GM12874 (cell line): ENCODE data around the gene RPL18.

Experiments
- TF ChIP-seq, protein P1 (sequence below): IDR thresholded peaks from 2 replicates; pipeline ENCODE4 v1.5.1; 2011; ENCODE audit warnings: low read depth, mild to moderate bottlenecking, control low read depth, low read length, moderate library complexity; ENCODE audit not compliant: insufficient read depth

Gene RPL18

DNA sequence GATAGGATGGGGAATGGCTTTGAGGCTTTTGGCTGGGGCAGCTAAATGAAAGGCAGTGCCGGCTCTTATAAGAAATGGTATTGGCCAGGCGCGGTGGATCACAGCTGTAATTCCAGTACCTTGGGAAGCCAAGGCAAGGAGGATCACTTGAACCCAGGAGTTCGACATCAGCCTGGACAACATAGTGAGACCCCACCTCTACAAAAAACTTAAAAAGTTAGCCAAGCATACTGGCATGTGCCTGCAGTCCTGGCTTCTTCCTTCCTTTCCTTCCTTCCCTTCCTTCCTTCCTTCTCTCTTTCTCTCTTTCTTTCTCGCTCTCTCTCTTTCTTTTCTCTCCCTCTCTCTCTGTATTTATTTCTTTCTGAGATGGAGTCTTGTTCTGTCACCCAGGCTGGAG lies 23.9 kb upstream of the RPL18 start:
- TF ChIP-seq, protein P1, sequence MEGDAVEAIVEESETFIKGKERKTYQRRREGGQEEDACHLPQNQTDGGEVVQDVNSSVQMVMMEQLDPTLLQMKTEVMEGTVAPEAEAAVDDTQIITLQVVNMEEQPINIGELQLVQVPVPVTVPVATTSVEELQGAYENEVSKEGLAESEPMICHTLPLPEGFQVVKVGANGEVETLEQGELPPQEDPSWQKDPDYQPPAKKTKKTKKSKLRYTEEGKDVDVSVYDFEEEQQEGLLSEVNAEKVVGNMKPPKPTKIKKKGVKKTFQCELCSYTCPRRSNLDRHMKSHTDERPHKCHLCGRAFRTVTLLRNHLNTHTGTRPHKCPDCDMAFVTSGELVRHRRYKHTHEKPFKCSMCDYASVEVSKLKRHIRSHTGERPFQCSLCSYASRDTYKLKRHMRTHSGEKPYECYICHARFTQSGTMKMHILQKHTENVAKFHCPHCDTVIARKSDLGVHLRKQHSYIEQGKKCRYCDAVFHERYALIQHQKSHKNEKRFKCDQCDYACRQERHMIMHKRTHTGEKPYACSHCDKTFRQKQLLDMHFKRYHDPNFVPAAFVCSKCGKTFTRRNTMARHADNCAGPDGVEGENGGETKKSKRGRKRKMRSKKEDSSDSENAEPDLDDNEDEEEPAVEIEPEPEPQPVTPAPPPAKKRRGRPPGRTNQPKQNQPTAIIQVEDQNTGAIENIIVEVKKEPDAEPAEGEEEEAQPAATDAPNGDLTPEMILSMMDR, result no peak

GRCh38 chr19:48641850-48642249 lies 22.9 kb upstream of the RPL18 start:
- TF ChIP-seq, protein P1, result no peak

DNA sequence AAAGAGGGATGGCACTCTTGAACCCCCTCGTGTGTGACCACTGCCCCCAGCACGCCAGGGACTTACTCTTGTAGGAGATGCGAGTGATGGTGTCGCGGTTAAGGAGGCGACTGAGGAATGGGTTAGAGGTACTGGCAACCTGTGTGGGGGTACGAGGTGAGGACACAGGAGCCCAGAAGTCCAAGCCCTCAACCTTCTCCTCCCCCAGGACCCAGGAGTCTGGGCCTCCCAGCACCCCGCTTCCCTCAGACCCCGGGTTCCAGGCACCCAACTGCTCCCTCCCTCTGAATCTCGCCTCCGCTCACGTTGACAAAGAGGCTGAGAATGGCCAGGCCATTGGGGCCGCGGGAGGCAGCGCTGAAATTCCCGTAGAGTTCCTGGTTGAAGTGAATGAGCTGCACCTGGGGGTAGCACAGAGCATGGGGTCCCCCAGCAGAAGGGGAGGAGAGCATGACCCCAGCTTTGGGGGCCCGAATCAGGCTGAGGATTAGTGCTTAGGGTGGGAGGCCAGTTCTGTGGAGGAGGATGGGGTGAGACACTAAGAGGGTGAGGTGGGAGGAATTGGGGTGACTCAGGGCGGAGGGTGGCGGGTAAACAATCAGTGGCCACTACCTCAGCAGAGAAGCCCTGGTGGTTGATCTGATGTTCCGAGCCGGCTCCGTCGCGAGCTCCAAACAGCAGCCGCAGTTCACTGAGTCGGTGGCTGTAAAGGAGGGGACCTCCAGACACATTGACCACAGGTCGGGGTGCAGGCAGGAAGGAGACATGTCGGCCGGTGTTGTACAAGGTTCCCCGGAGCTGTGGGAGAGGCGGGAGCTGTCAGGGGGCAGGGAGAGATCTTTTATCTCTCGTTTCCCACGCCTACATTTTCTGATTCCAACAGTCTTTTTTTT lies 20.8 kb upstream of the RPL18 start:
- TF ChIP-seq, protein P1, result no peak

DNA sequence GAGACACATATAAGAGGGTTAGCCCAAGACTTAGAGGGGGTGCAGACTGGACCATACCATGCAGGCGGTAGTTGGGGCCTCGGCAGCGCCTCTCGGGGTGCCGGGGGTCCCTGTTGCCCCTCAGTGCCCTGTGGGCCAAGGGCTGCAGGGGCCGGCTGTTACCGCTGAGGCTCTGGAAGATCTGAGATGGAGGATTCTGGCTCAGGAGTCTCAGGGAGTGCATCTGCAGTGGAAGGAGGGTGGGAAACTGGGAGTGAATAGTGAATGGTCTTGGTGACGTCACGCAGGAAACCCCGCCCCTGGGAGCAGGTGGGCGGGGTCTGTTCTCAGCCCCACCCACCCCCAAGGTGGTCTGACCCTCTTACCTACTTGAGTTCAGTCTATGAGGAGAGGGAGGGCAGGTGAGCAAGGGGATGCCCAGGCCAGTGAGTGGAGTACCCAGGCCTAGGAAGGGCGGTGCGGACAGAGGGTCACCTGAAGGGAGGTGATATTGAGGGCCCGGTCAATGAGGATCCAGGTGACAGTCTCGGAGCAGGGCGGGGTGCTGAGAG lies 19.9 kb upstream of the RPL18 start:
- TF ChIP-seq, protein P1, result no peak

- TF ChIP-seq, protein P1, result 0 out of 2 replicates have a peak, but pooled peaks have one; percentile 11
Observed at GRCh38 chr19:48637948-48638830, 19.2 kb upstream of the RPL18 start.

GRCh38 chr19:48637449-48637947 lies 18.5 kb upstream of the RPL18 start:
- TF ChIP-seq, protein P1, result no peak
